ENCODE data around the gene ACAP3.

ACAP3 gene

GRCh38 chr1:1273512-1274298 is 34.0 kb downstream of the ACAP3 start, which contains the start of gene UBE2J2:
TSS of gene UBE2J2 (minus strand) at chr1:1273854. CDS start at chr1:1267992, 5,862 bp downstream.
- Histone ChIP-seq H3K27me3 (ENCODE audit: control insufficient read depth, low read length) (no peaks in the 10 kb centered on the region), H4K20me1 (ENCODE audit: control insufficient read depth, insufficient read depth, low read depth, low read length) (peaks cover 25% of the 10 kb centered on the region), H3K4me3 (ENCODE audit: low read length) (peak within 1 kb of the TSS; percentile 98), H3K9me2 (replicated peaks; ENCODE audit: control insufficient read depth, low read length) (no peaks in the 10 kb centered on the region), H3F3A (ENCODE audit: control insufficient read depth, insufficient read depth) (no peaks in the 10 kb centered on the region), H3K4me2 (ENCODE audit: low read length) (peak within 1 kb of the TSS; percentile 97), H3K36me3 (ENCODE audit: control insufficient read depth, low read length) (peaks cover 33% of the 10 kb centered on the region), H3K9me3 (ENCODE audit: control insufficient read depth, insufficient read depth, low read length) (no peaks in the 10 kb centered on the region), H3K27ac (ENCODE audit: low read depth, low read length) (peak within 1 kb of the TSS; percentile 28; the same call in 1 of the 2 replicates), H3K4me1 (ENCODE audit: control insufficient read depth, low read length) (peaks cover 30% of the 10 kb centered on the region), H3K79me2 (ENCODE audit: control insufficient read depth, low read length) (peaks cover 55% of the 10 kb centered on the region)
- TF ChIP-seq CTCF (IDR thresholded peaks at IDR 0.05; ENCODE audit: low read depth, low read length, poor library complexity, severe bottlenecking) = no peak
- TF ChIP-seq EZH2phosphoT487 (IDR thresholded peaks at IDR 0.05; ENCODE audit: borderline replicate concordance, low read length) = no peak

- Histone ChIP-seq H3K4me2 (ENCODE audit: low read length) (peak overlapping the region; percentile 89), H3K79me2 (ENCODE audit: control insufficient read depth, low read length) (peaks cover 60% of the 10 kb centered on the region), H4K20me1 (ENCODE audit: control insufficient read depth, insufficient read depth, low read depth, low read length) (peaks cover 25% of the 10 kb centered on the region), H3F3A (ENCODE audit: control insufficient read depth, insufficient read depth) (no peaks in the 10 kb centered on the region), H3K4me1 (ENCODE audit: control insufficient read depth, low read length) (peaks cover 30% of the 10 kb centered on the region), H3K9me2 (replicated peaks; ENCODE audit: control insufficient read depth, low read length) (no peaks in the 10 kb centered on the region), H3K27me3 (ENCODE audit: control insufficient read depth, low read length) (no peaks in the 10 kb centered on the region), H3K27ac (ENCODE audit: low read depth, low read length) (no peak overlapping the region), H3K36me3 (ENCODE audit: control insufficient read depth, low read length) (peaks cover 38% of the 10 kb centered on the region), H3K9me3 (ENCODE audit: control insufficient read depth, insufficient read depth, low read length) (no peaks in the 10 kb centered on the region), H3K4me3 (ENCODE audit: low read length) (peak overlapping the region; percentile 98)
- TF ChIP-seq CTCF (IDR thresholded peaks at IDR 0.05; ENCODE audit: low read depth, low read length, poor library complexity, severe bottlenecking) (no peak), EZH2phosphoT487 (IDR thresholded peaks at IDR 0.05; ENCODE audit: borderline replicate concordance, low read length) (no peak)
Observed at GRCh38 chr1:1273209-1273511, 34.6 kb downstream of the ACAP3 start.

- Histone ChIP-seq H3K36me3 (ENCODE audit: control insufficient read depth, low read length) (peaks cover 44% of the 10 kb centered on the region), H3K27ac (ENCODE audit: low read depth, low read length) (no peak overlapping the region), H3K9me3 (ENCODE audit: control insufficient read depth, insufficient read depth, low read length) (no peaks in the 10 kb centered on the region), H3K27me3 (ENCODE audit: control insufficient read depth, low read length) (no peaks in the 10 kb centered on the region), H3K4me3 (ENCODE audit: low read length) (peak overlapping the region; percentile 98), H3K4me1 (ENCODE audit: control insufficient read depth, low read length) (peaks cover 30% of the 10 kb centered on the region), H3K9me2 (replicated peaks; ENCODE audit: control insufficient read depth, low read length) (no peaks in the 10 kb centered on the region), H3K4me2 (ENCODE audit: low read length) (peak overlapping the region; percentile 89), H3K79me2 (ENCODE audit: control insufficient read depth, low read length) (peaks cover 66% of the 10 kb centered on the region), H4K20me1 (ENCODE audit: control insufficient read depth, insufficient read depth, low read depth, low read length) (peaks cover 25% of the 10 kb centered on the region), H3F3A (ENCODE audit: control insufficient read depth, insufficient read depth) (no peaks in the 10 kb centered on the region)
- no peak for TF ChIP-seq EZH2phosphoT487 (IDR thresholded peaks at IDR 0.05; ENCODE audit: borderline replicate concordance, low read length)
- no peak for TF ChIP-seq CTCF (IDR thresholded peaks at IDR 0.05; ENCODE audit: low read depth, low read length, poor library complexity, severe bottlenecking)
Observed at GRCh38 chr1:1272341-1273208, 35.2 kb downstream of the ACAP3 start.

Measured in DOHH2 (cell line).